ENCODE measurements around the gene NECTIN1.

NECTIN1 gene

GRCh38 chr11:119717839-119718534 is 11.0 kb downstream of the NECTIN1 start:
- no peak for ATAC-seq
- TF ChIP-seq CSRNP3 (CRISPR knock-in tag; IDR thresholded peaks at IDR 0.05): no peak
- TF ChIP-seq CSDC2 (CRISPR knock-in tag; IDR thresholded peaks at IDR 0.05): no peak
- TF ChIP-seq RARB (CRISPR knock-in tag; IDR thresholded peaks at IDR 0.05): no peak
- TF ChIP-seq ZNF8 (CRISPR knock-in tag; IDR thresholded peaks at IDR 0.05): no peak
- no peak for TF ChIP-seq ZNF565 (CRISPR knock-in tag; conservative IDR thresholded peaks at IDR 0.05; ENCODE audit: low read depth)
- no peak for TF ChIP-seq GLIS3 (CRISPR knock-in tag; IDR thresholded peaks at IDR 0.05)
- no peak for TF ChIP-seq TCF4 (CRISPR knock-in tag; IDR thresholded peaks at IDR 0.05; ENCODE audit: borderline replicate concordance)
- TF ChIP-seq ZC3H10 (CRISPR knock-in tag; IDR thresholded peaks at IDR 0.05): no peak
- no peak for TF ChIP-seq TSHZ2 (CRISPR knock-in tag; IDR thresholded peaks at IDR 0.05)
- no peak for TF ChIP-seq ZFP3 (CRISPR knock-in tag; IDR thresholded peaks at IDR 0.05)
- no peak for TF ChIP-seq PATZ1 (CRISPR knock-in tag; IDR thresholded peaks at IDR 0.05; ENCODE audit: borderline replicate concordance)
- no peak for TF ChIP-seq PPARA (CRISPR knock-in tag; IDR thresholded peaks at IDR 0.05; ENCODE audit: borderline replicate concordance)

- no peak for TF ChIP-seq ZFP30 (CRISPR knock-in tag; IDR thresholded peaks at IDR 0.05)
- no peak for TF ChIP-seq CREB5 (CRISPR knock-in tag; IDR thresholded peaks at IDR 0.05; ENCODE audit: low read depth)
- TF ChIP-seq CSDC2 (CRISPR knock-in tag; IDR thresholded peaks at IDR 0.05): no peak
- TF ChIP-seq TCF4 (CRISPR knock-in tag; IDR thresholded peaks at IDR 0.05; ENCODE audit: borderline replicate concordance): no peak
- no peak for TF ChIP-seq ARNTL (CRISPR knock-in tag; IDR thresholded peaks at IDR 0.05; ENCODE audit: borderline replicate concordance, low read depth)
- no peak for TF ChIP-seq POU6F1 (CRISPR knock-in tag; IDR thresholded peaks at IDR 0.05; ENCODE audit: borderline replicate concordance, low read depth)
- no peak for TF ChIP-seq ZNF70 (CRISPR knock-in tag; IDR thresholded peaks at IDR 0.05)
- TF ChIP-seq TOX (CRISPR knock-in tag; IDR thresholded peaks at IDR 0.05; ENCODE audit: borderline replicate concordance): no peak
- no peak for TF ChIP-seq ZNF565 (CRISPR knock-in tag; conservative IDR thresholded peaks at IDR 0.05; ENCODE audit: low read depth)
- no peak for ATAC-seq
Measured at GRCh38 chr11:119716582-119717498, 12.2 kb downstream of the NECTIN1 start.

GRCh38 chr11:119714590-119714989 is 14.4 kb downstream of the NECTIN1 start:
- no peak for TF ChIP-seq POU6F1 (CRISPR knock-in tag; IDR thresholded peaks at IDR 0.05; ENCODE audit: borderline replicate concordance, low read depth)
- no peak for TF ChIP-seq ZFP30 (CRISPR knock-in tag; IDR thresholded peaks at IDR 0.05)
- TF ChIP-seq SNAI2 (CRISPR knock-in tag; IDR thresholded peaks at IDR 0.05): no peak
- no peak for ATAC-seq

Data from SK-N-SH treated with all-trans-retinoic acid at 6 μM for 48 hours (cell line).